ENCODE results near the gene CARD19.

DNA sequence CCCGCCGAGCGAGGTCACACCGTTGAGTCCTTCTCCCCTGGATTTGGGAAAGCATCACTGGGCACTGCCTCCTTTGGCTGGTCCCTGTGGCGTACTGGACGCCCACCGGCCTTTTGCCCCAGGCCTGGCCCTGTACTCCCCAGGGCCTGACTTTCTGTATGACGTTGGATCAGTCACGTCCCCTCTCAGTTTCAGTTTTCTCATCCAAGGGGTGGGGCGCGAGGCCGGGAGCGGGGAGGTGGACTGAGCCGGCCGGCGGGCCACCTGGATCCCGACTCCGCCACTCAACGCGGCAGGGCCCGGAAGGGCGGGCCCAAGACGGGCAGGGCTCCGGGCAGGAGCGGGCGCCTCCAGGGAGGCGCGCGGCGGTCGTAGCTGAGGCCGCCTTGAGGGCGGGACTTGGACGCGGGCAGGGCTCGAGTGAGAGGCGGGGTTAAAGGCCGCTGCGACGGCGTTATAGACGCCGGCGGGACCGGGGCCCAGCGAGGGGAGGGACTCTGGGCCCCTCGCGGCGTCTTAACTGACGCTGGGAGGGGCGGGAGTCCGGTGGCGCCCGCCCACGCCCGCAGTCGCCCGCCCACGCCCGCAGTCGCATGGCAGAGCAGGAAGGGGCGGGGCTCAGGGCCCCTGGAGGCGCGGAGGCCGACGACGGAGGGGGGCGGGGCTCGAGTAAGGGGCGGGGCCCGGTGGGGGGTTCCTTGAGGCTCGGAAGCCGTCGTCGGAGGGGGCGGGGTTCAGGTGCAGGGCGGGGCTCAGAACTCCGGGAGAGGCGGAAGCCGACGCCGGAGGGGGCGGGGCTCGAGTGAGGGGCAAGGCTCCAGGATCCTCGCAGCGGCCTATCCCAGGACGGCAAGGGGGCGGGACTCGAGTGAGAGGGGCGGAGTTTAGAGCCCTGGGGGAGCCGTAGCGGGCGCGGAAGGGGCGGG, 549 bp upstream of the CARD19 start:
- peak; percentile 80 to 88 for TF ChIP-seq POLR2A (IDR thresholded peaks at IDR 0.05)
- TF ChIP-seq, protein P1, sequence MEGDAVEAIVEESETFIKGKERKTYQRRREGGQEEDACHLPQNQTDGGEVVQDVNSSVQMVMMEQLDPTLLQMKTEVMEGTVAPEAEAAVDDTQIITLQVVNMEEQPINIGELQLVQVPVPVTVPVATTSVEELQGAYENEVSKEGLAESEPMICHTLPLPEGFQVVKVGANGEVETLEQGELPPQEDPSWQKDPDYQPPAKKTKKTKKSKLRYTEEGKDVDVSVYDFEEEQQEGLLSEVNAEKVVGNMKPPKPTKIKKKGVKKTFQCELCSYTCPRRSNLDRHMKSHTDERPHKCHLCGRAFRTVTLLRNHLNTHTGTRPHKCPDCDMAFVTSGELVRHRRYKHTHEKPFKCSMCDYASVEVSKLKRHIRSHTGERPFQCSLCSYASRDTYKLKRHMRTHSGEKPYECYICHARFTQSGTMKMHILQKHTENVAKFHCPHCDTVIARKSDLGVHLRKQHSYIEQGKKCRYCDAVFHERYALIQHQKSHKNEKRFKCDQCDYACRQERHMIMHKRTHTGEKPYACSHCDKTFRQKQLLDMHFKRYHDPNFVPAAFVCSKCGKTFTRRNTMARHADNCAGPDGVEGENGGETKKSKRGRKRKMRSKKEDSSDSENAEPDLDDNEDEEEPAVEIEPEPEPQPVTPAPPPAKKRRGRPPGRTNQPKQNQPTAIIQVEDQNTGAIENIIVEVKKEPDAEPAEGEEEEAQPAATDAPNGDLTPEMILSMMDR (IDR thresholded peaks at IDR 0.05 in 4 of 5, conservative IDR thresholded peaks at IDR 0.05 in 1 of 5), result no peak

All from gastrocnemius medialis (tissue), 4 donors.